NCI-H1105 treated with DMSO at 0.1 percent for 48 hours (cell line): ENCODE measurements around the gene SPATA31C2.
"Not testable (repeated sequence)": the region's sequence is repeated elsewhere in the genome, so short reads cannot be mapped to it uniquely, and the experiment has no call there.

Source experiments
- DNase-seq: peaks from one replicate; lab custom pipeline; 2025; lab: John Stamatoyannopoulos, UW

The SPATA31C2 gene

DNA sequence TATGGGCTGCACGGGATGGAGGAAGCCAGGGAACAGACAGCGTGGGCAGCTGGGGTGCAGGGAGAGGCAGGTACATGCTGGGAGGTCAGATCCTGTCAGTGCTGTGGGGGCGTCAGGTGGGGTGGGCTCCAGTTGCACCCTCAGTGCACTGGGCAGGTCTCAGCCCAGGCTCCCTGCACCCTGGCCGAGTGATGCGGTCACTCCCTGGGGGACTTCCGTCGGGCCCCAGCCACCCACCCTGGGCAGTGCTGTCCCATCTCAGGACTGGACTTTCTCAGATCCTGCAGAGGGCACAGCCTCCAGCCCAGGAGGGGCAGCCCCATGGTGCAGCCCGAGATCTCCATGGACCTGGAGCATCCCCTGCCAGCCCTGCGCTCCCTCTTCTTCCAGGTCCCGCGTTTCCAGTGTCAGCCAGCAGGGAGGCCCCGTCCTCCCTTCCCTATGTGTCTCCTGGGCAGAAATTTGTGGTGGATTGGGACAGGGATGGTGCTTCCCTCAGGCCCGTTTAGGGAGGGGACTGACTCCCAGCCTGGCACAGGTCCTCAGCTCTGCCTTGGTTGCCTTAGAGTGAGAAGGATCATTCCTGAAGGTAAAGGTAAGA, 10.5 kb downstream of the SPATA31C2 start:
- not testable (repeated sequence) for DNase-seq

DNA sequence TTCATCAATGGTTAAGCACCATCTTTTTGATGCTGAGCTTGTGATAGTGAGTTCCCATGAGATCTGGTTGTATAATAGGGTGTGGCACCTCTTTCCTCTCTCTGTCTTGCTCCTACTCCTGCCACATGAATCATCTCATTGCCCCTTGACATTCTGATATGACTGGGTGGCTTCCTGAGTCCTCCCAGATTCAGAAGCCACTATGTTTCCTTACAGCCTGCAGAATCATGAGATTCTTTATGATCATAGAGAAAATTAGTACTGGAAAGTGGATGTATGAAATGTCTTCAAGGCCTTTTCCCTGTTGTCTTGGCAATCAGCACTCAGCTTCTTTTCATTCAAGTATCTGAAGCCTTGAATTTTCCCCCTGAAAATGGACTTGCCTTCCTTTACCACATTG, 14.9 kb downstream of the SPATA31C2 start:
- not testable (repeated sequence) for DNase-seq

DNA sequence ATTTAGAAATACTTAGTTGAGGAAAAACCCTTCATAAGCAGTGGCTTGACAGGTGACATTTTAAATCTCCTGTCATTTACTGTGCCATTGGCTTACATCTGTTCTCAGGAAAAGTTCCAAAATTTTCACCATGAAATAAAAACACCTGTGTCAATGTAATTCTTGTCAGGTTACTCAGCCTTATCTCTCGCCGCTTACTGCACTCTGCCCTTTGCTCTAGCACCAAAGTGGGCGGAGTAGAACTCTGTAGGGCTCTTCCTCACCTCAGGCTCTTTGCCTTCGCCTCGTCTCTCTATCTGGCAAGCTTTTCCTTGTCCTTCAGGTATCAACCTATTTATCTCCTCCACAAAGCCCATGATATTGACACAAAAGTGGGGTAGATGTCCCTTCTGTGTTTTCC, 20.2 kb downstream of the SPATA31C2 start:
- not testable (repeated sequence) for DNase-seq

DNA sequence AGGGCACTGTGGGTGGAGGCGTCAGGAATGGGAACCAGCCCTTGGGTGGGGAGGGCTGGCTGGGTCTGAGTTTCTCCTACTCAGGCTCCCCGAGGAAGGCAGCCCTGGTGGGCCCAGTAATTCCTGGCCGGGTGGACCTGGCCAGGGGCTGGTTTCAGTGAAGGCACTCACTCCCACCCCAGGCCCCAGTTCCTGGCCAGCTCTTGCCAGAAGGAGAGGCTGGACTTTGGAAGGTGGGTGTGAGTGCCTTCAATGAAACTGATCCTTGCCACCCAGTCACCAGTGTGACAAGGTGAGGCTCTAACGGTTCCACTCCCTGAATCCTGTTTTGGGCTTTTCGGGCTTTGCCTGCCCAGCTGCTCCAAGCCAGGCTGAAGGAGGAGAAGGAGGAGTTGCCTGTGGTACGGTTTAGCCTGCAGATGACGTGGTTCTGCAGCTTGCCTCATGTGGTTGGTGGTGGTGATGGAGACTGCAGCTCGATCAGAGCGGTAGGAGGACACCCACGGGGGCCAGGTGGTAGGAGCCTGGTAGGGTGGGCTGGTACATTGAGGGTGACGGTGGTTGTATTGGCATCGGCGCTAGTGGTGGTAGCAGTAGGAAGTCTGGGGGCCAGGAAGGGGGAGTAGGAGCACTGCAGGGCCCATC, 23.2 kb downstream of the SPATA31C2 start:
- not testable (repeated sequence) for DNase-seq

DNA sequence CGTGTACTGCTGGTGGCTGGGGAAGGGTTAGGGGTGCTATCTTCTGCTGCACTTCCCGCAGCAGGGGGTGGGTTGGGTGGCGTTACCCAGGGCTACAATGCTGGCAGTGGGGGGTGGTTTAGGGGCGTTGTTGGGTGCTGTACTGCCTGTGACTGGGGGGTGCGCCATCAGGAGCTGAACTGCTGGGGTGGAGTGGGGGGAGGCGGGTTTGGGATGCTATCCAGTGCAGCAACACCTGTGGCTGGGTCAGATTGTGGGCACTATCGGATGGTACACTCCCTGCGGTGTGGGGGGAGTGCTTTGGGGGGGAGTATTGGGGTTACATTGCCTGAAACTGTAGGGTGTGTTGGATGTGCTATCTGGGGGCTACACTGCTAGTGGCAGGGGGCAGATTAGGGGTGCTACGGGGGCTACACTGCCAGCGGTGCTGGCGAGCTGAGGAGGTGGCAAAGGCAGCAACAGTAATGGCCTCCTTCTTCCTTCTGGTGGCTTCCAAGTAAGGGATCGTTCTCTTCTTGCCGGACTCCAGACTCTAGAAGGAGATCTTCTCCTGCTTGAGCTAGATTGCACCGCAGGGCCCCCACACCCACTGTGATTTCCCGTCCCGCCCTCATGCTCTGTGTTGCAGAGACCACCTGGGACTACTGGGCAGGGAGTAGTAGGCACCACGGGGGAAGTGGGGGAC, 23.9 kb downstream of the SPATA31C2 start:
- not testable (repeated sequence) for DNase-seq

DNA sequence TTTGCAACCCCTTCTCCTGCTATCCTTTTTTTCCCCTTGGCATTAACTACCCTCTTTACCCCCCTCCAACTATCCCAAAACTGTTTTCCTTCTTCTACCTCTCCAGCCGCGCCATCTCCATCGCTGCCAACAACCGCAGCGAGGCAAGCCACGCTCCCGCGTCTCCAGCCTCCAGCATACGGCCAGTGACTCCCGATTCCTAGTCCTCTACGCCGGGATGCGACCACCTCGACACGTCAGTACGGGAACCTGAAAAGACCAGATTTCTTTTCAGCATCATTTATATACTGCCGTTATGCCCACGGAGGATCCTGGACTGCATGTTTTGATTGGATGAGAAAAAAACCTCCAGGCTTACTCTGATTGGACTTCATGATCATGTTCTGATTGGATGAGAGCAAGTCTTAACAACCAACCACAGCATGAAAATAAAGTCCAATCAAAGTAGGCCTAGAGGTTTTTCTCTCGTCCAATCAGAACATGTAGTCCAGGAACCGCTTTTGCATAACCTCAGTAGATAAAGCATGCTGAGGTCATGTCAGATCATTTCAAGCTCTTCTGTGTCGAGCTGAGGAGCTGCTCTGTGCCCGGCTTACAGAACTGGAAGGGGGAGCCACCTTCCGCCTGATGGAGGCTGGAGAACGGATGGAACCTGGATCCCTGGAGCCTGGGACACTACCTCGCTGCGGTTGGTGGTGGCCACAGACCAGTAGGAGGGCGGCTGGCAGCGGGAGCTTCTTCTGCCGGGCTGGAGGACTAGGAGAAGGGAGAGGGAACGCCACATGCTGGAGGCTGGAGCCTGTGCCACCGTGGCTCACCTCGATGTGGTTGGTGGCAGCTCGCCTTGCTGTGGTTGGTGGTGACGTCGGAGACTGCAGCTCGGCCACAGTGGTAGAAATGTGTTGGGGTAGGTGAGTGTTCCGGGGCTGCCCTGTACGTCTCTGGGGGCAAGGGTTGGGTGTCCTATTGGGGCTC, 24.8 kb downstream of the SPATA31C2 start:
- peak; percentile 83 for DNase-seq

DNA sequence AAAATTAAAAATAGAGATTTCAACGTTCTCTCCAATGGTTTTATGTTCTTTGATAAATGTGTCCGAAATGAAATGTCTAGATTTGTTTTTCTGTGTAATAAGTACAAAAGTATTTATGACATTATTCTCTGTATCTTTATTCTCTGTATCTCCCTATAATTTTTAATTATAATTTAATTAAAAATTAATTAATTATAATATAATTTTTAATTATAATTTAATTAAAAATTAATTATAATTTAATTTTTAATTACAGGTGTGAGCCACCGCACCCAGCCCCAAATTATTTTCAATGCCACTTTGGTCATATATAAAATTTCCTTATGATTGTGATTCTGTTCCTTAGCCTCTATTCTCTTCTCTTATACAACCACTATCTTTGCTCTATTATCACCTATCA, 28.2 kb downstream of the SPATA31C2 start:
- DNase-seq: no peak

DNA sequence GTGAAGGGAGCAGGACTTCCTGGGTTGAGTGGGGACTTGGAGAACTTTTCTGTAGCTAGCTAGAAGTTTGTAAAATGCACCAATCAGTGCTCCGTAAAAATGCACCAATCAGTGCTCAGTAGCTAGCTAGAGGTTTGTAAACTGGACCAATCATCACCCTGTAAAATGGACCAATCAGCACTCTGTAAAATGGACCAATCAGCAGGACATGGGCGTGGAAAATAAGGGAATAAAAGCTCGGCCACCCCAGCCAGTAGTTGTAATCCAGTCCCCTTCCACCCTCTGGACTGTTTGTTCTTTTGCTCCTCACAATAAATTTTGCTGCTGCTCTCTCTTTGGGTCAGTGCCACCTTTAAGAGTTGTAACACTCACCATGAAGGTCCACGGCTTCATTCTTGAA, 29.5 kb downstream of the SPATA31C2 start:
- no peak for DNase-seq

DNA sequence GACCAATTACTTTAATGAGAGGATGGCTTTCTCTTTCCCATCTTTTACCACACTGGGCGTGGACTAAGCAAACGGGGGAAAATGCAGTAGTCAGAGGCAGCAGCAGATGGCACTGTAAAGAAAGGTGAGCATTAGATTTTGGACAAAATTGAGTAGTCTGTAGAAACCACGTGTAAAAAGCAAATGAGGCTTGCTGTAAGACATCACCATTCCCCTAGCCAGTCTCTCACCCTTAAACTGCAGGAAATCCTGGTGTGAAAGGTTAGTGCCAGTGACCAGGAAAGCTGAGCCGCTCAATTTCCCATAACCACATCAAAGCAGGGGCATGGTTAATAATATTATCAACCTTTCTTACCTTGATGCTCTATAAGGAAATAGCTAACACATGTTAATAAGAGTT, 31.8 kb downstream of the SPATA31C2 start:
- DNase-seq: peak; percentile 27

DNA sequence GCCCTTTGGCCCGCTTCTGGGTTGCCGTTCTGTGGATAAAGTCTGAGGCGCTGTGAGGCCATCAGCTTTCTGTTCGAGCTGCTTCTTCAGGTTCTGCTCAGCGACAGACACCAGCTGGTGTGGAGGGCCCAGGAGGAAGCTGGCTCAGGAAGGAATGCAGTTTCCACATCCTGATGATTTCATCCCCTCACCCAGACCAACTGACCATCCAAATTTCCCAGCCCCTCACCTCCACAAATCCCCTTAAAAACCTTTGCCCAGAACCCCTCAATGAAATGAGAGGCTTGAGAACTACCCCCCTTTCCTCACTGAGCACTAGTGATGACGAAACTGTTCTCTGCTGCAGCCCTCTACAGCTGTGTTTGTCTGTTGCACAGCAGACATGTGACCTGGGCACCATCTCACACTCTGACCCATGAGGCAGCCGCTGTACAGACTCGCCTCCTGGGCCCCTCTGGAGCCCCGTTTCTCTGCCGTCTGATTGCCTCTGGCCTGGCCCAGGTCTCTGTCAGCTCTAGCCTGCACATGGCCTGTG, 45.4 kb downstream of the SPATA31C2 start:
- DNase-seq: no peak

DNA sequence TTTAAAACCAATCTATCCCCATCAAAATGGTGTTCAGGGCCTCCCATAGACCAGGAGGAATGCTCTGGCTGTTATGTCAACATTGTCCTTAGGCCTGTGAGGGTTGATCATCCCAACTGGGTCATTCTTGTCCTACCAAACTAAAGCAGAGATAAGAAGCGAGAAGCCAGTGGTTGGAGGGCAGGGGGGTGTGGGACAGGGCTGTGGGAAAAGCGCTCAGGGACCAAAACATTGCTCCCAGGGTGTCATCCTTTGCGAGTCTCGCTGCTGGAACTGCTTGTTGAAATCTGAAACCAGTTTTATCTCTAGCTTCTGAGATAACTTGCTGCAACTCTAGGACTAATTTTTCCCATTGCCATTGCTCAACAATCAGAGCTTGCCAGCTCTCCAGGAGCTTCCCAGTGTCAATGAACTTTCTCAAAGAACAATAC, 48.1 kb downstream of the SPATA31C2 start:
- DNase-seq: no peak

DNA sequence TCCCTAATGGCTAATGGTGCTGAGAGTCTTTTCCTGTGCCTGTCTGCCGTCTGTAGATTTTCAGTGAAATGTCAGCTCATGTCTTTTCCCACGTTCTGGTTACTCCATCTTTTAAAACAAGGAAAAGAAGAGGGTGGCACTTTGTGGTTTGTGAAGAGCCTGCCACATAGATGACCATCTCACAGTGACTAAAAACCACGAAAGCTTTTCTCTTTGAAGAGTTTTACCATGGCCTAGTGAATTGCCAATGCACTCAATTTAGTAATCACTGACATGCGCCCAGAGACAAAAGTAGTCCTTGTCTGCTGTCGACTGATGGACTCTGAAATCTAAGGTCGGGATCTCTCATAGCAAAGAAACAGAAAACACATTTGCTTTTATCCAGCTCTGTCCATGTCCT, 50.4 kb downstream of the SPATA31C2 start:
- no peak for DNase-seq

DNA sequence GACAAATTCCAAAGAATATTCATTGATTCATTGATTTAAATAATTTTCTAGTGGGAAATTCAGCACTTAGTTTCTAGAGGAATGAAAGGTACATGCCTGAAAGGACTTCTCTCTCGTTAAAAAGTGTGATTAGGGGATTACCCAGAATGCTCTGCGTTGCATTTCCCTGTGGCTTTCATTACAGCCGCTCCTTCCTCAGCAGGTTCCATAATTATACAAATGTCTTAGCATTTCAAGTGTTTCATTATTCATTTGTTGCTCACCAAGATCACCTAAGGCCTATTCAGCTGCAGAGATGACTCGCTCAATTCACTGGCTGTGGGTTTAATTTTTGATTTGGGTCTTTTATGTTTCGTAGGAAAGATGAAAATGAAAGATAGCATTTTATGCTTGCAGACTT, 52.8 kb downstream of the SPATA31C2 start:
- no peak for DNase-seq

DNA sequence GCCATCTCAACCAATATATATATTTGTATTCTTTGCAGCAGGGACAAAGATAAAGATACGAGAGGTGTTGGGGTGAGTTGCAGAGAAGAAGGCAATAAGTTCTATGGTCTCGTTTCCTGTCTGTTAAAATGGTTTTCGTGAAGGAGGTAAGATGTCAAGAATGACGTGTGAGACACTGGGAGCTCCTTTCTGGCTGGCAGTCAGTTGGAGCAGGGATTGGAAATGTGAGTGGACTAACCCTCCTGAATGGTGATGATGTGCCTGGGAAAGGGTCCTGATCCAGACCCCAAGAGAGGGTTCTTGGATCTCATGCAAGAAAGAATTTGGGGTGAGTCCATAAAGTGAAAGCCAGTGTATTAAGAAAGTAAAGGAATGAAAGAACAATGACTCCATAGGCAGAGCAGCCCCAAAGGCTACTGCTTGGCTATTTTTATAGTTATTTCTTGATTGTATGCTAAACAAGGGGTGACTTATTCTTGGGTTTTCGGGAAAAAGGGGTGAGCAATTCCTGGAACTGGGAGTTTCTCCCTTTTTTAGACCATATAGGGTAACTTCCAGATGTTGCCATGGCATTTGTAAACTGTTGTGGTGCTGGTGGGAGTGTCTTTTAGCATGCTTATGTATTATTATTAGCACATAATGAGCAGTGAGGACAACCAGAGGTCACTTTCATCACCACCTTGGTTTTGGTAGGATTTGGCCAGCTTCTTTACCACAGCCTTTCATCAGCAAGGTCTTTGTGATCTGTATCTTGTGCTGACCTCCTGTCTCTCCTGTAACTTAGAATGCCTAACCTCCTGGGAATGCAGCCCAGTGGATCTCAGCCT, 53.7 kb downstream of the SPATA31C2 start:
- DNase-seq: no peak
